Stimulated activated CD4-positive, alpha-beta T cell treated with anti-CD3 and anti-CD28 coated beads, Interleukin-15, amount 100 ng/mL, for 24 hours (primary cell): Measurements from ENCODE around the gene SPP2.

Source experiments
- DNase-seq: peaks from one replicate; pipeline ENCODE4 v3.0.0-alpha.2; 2020

SPP2 gene

DNA sequence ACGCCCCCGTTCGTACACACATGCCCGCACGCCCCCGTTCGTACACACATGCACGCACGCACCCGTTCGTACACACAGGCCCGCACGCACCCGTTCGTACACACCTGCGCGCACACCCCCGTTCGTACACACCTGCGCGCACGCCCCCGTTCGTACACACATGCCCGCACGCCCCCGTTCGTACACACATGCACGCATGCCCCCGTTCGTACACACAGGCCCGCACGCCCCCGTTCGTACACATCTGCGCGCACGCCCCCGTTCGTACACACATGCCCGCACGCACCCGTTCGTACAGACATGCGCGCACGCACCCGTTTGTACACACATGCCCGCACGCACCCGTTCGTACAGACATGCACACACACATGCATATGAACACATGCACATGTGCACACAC, 45.7 kb downstream of the SPP2 start:
- DNase-seq, result no peak

DNA sequence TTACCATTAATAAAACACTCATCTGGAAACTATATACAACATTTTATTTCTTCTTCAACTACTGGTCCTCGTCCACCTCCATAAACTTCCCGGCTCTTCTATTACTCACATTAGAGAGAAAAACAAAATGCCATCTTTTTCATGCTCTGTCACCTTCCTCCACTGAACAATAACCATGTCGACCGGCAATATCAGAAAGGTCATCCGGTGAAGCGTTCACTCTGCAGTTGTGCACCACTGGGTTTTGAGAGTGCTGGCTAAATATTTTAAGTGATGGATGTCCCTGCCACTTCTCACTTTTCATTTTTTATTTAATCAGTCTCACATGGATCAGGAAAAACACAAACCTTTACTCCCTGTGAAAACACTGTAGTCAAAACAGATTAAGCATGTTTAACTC, 48.2 kb downstream of the SPP2 start:
- DNase-seq, result no peak

DNA sequence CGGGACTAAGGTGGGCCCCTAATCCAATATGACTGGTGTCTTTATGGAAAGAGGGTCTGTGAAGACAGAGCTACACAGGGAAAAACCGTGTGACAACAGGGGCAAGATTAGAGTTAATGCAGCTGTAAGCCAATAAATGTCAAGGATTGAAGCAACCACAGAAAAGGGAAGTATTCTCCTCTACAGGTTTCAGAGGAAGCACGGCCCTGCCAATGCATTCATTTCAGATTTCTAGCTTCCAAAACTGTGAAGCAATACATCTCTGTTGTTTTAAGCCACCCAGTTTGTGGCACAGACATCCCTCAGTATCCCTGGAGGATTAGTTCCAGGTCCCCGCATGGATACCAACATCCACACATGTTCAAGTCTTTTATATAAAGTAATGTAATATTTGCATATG, 48.8 kb downstream of the SPP2 start:
- DNase-seq, result no peak

DNA sequence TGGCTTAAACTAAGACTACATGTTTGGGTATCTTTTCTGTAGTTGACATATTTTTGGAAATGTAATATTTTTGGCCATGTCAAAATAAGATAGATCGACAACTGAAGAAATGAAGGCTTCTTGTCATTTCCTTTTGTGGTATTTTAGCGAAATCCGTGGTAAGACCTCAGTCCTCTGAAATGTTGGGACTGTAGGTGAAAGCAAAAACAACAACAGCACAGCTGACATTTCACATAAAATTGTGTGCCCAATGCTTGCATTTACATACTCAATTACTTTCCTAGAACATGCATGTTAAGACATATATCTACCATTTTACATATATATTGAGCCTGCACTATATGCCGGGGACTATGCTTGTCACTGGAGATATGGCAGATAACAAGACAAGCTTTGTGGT, 50.2 kb downstream of the SPP2 start:
- no peak for DNase-seq

- DNase-seq, result no peak
Observed at GRCh38 chr2:234102112-234102511, 51.6 kb downstream of the SPP2 start.

GRCh38 chr2:234107861-234108260, 57.4 kb downstream of the SPP2 start:
- DNase-seq, result no peak

DNA sequence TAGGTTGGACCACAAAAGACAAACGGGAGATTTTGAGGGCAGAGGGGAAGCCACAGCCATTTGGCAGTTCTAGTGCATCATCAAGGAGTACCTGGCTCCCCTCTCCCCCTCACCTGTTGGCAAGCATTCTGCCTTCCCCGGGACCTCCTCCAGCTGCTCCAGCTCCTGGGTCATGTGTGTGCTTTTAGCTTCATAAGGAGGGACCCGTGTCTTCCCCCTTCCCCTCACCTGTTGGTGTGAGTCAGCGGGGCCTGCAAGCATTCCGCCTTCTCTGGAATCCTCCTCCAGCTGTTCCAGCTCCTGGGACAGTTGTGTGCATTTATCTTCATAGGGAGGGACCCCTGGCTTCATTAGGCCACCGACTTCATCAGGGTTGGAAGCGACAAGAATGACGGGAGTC, 58.8 kb downstream of the SPP2 start:
- DNase-seq, result no peak

DNA sequence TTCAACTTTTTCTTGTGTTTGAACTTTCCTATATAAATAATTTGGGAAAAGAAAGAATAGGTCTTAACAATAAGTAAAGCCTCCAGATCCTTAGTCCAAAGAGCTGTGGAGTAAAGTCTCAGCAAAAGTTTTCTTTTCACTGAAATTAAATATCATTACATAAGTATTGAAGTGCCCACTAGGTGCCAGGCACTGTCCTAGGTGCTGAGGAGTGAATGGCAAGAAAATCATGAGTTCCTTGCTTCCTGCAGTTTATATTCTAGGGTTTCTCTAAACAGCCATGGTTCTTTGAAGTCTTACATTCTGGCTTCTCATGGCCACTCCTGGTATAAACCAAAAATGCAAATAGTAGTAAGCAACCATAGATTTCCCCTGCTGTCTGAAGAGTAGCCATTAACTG, 59.7 kb downstream of the SPP2 start:
- no peak for DNase-seq

GRCh38 chr2:234111523-234111922, 61.0 kb downstream of the SPP2 start:
- DNase-seq, result no peak

- DNase-seq, result no peak
Observed at GRCh38 chr2:234116010-234116409, 65.5 kb downstream of the SPP2 start.

- DNase-seq, result no peak
Observed at GRCh38 chr2:234121999-234122398, 71.5 kb downstream of the SPP2 start.

GRCh38 chr2:234125451-234126145, 75.1 kb downstream of the SPP2 start:
- no peak for DNase-seq

DNA sequence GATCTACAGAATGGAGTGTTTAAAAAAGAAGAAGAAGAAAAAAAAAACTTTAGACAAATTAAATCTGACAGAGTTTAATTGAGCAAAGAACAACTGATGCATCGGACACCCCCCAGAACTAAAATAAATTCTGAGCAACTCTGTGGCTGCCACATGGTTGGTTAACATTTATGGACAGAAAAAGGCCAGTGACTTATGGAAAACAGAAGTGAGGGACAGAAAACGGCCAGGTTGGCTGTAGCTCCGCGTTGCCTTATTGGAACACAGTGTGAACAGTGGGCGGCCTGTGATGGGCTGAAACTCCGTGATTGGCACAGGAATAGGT, 75.6 kb downstream of the SPP2 start:
- no peak for DNase-seq
